ENCODE measurements around the gene EFNA3. TPM values are rescaled to one million over a fixed set of nuclear protein-coding genes. Genes with fewer than 3 reads are reported as not detected.

The EFNA3 gene
- total RNA-seq, 4 donors from 2014 or later = 0.55 to 1.8 (median 1.6) TPM; not detected in 1

DNA sequence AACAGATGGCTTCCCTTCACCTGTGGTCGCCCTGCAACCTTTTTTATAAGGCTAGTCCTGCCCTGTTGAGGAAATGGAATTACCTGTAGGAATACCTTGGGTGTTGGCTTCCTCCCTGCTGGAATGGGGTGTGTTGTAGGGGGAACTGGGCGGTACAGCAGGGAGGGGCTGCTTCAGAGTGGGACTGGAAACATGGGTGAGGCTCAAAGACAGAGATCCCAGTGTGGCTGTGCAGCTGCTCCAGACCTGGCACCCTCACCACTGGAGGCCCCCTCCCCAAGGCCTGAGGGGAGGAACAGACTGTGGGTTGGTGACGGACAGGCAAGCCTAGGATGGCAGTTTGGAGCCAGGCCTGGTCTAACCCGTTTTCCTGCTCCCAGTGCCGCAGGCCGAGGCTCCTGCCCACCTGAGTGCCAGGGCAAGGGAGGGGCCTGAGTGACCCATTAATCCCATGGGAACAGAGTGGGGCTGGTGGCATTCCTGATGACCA, 4.5 kb downstream of the EFNA3 start:
- Histone ChIP-seq H3K4me1 (peaks cover 46 to 54% of the 10 kb centered on the region in 2 donors), H3K9me3 (no peaks in the 10 kb centered on the region), H3K27ac (no peak overlapping the region), H3K27me3 (peaks cover 51 to 56% (median 54%) of the 10 kb centered on the region in 3 donors), H3K36me3 (no peaks in the 10 kb centered on the region), H3K4me3 (no peak overlapping the region)
- no peak for DNase-seq
- TF ChIP-seq, protein P1, sequence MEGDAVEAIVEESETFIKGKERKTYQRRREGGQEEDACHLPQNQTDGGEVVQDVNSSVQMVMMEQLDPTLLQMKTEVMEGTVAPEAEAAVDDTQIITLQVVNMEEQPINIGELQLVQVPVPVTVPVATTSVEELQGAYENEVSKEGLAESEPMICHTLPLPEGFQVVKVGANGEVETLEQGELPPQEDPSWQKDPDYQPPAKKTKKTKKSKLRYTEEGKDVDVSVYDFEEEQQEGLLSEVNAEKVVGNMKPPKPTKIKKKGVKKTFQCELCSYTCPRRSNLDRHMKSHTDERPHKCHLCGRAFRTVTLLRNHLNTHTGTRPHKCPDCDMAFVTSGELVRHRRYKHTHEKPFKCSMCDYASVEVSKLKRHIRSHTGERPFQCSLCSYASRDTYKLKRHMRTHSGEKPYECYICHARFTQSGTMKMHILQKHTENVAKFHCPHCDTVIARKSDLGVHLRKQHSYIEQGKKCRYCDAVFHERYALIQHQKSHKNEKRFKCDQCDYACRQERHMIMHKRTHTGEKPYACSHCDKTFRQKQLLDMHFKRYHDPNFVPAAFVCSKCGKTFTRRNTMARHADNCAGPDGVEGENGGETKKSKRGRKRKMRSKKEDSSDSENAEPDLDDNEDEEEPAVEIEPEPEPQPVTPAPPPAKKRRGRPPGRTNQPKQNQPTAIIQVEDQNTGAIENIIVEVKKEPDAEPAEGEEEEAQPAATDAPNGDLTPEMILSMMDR (IDR thresholded peaks at IDR 0.05 in 4 of 5, conservative IDR thresholded peaks at IDR 0.05 in 1 of 5) = no peak
- TF ChIP-seq POLR2A (IDR thresholded peaks at IDR 0.05) = no peak
- intact Hi-C loops (cut with DNase I; ENCODE audit: low total_unique reads) = no loop called here
- in situ Hi-C loops (cut with MboI; ENCODE audit: low sequenced_read_pairs in 4 of 4) = no loop called here
- no peak for ATAC-seq

- in situ Hi-C loops (cut with MboI; ENCODE audit: low sequenced_read_pairs in 4 of 4) = no loop called here
- DNase-seq (peak in 1 of 2 donors; percentile 29), ATAC-seq (no peak)
- peak overlapping the region in 3 of 4 donors; percentile 57 to 85 (median 72) for H3K4me3 ChIP-seq
- intact Hi-C loops (cut with DNase I; ENCODE audit: low total_unique reads) = loop anchor here (2.0 kb wide), 1 partner anchor 67 kb away; no protein-coding TSS in a partner anchor
- H3K9me3 ChIP-seq = no peaks in the 10 kb centered on the region
- H3K4me1 ChIP-seq = peaks cover 40 to 52% of the 10 kb centered on the region in 2 donors
- no peaks in the 10 kb centered on the region for H3K36me3 ChIP-seq
- TF ChIP-seq POLR2A (IDR thresholded peaks at IDR 0.05) = no peak
- TF ChIP-seq, protein P1 (IDR thresholded peaks at IDR 0.05 in 4 of 5, conservative IDR thresholded peaks at IDR 0.05 in 1 of 5) = no peak
- peaks cover 49 to 54% (median 51%) of the 10 kb centered on the region in 3 donors for H3K27me3 ChIP-seq
- peak overlapping the region in 1 of 4 donors; percentile 87 for H3K27ac ChIP-seq
These were observed 5.5 kb downstream of the EFNA3 start for GRCh38 chr1:155083865-155084721.

DNA sequence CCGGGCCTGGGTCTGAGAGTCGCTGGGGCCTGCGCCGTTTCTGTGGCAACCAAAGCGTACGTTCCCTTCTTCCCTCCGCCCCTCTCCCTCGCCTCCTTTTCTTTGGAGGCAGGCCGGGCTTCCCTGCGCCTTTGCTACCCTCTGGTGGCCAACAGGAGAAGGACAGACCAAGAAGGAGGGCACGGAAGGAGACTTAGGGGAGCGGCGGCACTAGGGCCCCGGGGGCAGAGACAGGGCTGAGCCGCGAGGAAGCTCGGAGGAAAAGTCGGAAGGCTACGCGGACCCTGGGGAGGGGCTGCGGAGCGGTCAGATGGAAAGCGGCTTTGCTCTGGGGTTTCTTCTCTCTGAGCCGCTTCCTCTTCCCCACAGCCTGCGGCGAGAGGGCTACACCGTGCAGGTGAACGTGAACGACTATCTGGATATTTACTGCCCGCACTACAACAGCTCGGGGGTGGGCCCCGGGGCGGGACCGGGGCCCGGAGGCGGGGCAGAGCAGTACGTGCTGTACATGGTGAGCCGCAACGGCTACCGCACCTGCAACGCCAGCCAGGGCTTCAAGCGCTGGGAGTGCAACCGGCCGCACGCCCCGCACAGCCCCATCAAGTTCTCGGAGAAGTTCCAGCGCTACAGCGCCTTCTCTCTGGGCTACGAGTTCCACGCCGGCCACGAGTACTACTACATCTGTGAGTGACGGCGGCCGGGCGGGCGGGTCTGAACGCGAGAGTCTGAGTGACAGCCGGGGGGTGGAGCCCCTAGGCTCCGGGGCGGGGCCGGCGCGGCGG, 6.3 kb downstream of the EFNA3 start:
- TF ChIP-seq POLR2A (IDR thresholded peaks at IDR 0.05) = peak; percentile 50 to 87
- TF ChIP-seq, protein P1 (IDR thresholded peaks at IDR 0.05 in 4 of 5, conservative IDR thresholded peaks at IDR 0.05 in 1 of 5) = peak; percentile 90 to 97 (median 95)
- peak overlapping the region; percentile 87 to 95 (median 89) for H3K27ac ChIP-seq
- peak overlapping the region; percentile 57 to 85 (median 72) for H3K4me3 ChIP-seq
- no peaks in the 10 kb centered on the region for H3K36me3 ChIP-seq
- peak; percentile 87 to 89 for ATAC-seq
- no peaks in the 10 kb centered on the region for H3K9me3 ChIP-seq
- peaks cover 32 to 43% of the 10 kb centered on the region in 2 donors for H3K4me1 ChIP-seq
- in situ Hi-C loops (cut with MboI; ENCODE audit: low sequenced_read_pairs in 4 of 4) = no loop called here
- peaks cover 40 to 45% (median 44%) of the 10 kb centered on the region in 3 donors for H3K27me3 ChIP-seq
- intact Hi-C loops (cut with DNase I; ENCODE audit: low total_unique reads) = loop anchor here (1.0 to 5.0 kb wide), 6 partner anchors 22 to 608 kb away; partner anchors contain the start of genes CKS1B, EFNA4 and SHC1
- peak; percentile 83 to 89 for DNase-seq

DNA sequence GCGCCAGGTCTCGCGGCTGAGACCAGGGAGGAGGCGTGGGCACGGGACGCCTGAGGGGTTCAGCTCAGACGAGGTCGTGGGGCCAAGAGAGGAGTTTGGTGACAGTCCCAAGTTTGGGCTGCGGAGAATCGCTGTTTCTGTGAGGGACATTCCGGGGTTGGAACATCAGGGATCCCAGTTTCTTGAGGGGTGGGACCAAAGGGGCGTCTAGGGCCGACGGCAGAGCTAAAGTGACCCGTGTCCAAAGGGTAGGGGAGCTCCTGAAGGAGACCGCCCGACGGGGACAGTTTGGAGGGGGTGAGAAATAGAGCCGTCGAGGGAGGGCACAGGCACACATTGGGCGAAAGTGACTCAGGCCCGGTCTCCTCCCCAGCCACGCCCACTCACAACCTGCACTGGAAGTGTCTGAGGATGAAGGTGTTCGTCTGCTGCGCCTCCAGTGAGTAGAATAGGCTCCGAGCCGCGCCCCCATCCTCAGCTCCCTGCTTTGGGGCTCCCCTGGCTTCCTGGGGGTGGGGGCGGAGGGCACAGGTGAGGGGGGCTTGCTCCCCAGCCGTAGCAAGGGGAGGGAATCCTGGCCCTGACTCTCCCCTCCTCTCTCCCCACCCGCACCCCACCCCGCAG, 7.0 kb downstream of the EFNA3 start:
- Histone ChIP-seq H3K9me3 (no peaks in the 10 kb centered on the region), H3K4me3 (peak overlapping the region; percentile 57 to 85 (median 72)), H3K36me3 (no peaks in the 10 kb centered on the region), H3K27ac (peak overlapping the region; percentile 87 to 95 (median 89)), H3K27me3 (peaks cover 33 to 38% (median 37%) of the 10 kb centered on the region in 3 donors), H3K4me1 (peaks cover 25 to 36% of the 10 kb centered on the region in 2 donors)
- peak in 1 of 2 donors; percentile 72 for DNase-seq
- no peak for TF ChIP-seq POLR2A (IDR thresholded peaks at IDR 0.05)
- TF ChIP-seq, protein P1 (IDR thresholded peaks at IDR 0.05 in 4 of 5, conservative IDR thresholded peaks at IDR 0.05 in 1 of 5) = no peak
- intact Hi-C loops (cut with DNase I; ENCODE audit: low total_unique reads) (loop anchor here (1.0 to 5.0 kb wide), 6 partner anchors 22 to 608 kb away; partner anchors contain the start of genes CKS1B, EFNA4 and SHC1), in situ Hi-C loops (cut with MboI; ENCODE audit: low sequenced_read_pairs in 4 of 4) (no loop called here)
- peak; percentile 51 to 53 for ATAC-seq

All from gastrocnemius medialis (tissue), 4 donors.